ENCODE data around the gene FANCC.

The FANCC gene

GRCh38 chr9:95086564-95086955 is 230.9 kb downstream of the FANCC start:
- DNase-seq (ENCODE audit: low read depth, low spot score): peak; percentile 88

DNA sequence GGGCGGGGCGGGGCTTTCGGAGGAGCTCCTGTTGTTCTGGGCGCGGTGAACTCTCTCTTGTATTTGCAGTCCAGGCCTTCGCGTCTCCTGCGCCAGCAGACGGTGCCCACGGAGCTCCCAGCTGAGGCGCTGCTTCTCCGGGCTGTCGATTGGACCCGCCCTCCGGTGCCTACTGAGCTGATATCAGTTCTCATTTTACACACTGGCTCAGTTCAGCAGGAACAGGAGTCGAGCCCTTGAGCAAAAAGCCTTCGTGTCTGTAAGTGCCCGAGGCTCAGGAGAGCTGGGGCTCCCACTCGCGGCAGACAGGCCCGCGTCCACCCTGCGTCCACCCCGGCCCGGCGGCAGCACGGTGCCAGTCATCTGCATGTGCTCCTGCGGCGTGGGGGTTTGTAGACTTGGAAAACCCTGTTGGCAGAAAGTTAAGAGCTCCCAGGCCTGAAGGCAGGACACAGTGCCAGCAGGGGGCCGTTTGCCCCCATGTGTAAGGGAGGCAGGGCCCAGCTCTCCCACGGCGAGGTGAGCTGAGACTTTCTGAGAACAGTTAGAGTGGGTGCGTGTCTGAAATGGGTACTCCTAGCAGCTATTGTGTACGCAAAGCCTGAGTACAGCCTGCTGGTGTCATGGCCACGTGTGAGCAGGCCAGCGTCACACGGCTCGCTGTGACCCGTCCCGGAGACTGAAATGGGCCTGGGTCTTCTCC is 231.5 kb downstream of the FANCC start:
- DNase-seq (ENCODE audit: low read depth, low spot score): no peak

DNA sequence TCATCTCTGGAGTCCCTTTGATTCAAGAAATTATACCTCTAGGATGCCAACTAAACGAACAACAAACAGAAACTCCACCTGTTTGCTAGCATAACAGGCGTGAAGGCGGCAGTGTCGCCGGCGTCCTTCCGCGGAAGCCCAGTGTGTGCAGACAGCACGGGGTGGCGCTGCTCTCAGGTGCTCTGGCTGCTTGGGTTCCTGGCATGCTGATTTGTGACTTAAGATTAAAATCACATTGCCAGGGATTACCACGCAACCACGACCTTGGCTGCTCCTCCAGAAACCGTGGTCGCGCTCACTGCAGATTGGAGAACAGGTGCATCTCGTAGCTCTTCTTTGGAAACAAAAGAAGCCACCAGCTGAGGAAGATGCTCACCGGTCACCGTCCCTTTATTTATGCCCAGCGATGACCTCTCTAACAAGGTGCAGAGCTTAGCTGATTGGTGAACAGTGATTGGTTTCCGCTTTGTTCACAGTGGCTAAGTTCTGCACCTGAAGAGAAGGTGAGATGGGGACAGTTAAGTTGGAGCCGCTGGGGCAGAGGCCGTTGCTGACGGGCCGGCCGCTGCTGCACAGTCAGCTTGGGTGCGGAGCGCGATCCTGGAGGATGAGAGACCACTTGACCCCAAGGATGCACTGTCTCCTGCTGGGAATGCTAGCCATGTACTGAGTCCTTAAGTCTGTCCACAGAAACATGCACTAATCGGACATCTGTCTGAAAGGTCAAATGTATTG is 232.3 kb downstream of the FANCC start:
- no peak for DNase-seq (ENCODE audit: low read depth, low spot score)

DNA sequence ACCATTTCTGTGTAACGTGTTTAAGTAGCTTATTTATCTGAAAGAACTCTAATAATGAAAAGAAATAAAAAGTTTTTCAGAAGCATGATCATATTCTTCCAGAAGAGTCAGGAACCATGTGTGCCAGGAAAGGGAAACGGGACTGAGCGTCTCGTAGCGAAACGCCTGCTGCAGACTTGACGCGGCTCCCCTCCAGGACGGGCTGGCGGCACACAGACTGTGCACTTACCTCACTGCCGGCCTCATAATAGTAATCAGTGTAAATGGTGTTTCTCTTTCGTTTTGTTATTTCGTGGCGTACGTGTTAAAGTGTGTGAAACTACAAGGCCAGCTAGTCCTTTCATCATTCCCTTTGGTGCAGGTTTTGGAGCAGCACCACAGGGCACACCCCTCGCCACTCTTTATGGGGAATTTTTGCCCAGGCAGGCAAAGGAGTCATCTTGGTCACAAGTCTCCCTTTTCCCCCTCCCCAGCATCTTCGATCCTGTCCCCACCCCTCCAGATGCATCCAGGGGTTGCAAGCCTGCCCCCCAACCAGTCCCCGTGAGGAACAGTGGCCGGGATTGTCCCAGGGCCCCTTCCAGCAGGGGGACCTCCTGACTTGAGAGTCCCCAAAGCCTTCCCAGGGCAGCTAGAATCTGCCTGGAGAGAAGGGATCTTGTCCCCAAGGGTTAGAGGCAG is 233.1 kb downstream of the FANCC start:
- no peak for DNase-seq (ENCODE audit: low read depth, low spot score)

DNA sequence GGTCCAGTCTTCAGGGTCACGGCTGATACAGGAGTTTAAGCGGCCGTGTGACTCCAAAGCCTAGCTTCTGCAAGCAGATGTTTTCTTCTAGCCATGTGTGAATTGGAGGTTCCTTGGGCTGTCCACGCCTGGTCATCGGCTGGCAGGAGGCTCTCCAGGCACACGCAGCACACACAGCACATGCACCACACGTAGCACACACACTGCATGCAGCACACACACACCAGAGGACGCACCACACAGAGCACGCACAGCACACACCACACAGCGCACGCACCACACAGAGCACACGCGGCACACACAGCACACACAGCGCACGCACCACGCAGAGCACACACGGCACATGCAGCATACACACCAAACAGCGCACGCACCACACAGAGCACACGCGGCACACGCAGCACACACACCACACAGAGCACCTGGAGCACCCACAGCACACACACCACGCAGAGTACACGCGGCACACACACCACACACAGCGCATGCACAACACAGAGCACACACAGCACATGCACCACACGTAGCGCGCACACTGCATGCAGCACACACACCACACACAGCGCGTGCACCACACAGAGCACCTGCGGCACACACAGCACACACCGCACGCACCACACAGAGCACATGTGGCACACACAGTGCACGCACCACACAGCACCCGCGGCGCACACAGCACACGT is 234.3 kb downstream of the FANCC start:
- no peak for DNase-seq (ENCODE audit: low read depth, low spot score)

DNA sequence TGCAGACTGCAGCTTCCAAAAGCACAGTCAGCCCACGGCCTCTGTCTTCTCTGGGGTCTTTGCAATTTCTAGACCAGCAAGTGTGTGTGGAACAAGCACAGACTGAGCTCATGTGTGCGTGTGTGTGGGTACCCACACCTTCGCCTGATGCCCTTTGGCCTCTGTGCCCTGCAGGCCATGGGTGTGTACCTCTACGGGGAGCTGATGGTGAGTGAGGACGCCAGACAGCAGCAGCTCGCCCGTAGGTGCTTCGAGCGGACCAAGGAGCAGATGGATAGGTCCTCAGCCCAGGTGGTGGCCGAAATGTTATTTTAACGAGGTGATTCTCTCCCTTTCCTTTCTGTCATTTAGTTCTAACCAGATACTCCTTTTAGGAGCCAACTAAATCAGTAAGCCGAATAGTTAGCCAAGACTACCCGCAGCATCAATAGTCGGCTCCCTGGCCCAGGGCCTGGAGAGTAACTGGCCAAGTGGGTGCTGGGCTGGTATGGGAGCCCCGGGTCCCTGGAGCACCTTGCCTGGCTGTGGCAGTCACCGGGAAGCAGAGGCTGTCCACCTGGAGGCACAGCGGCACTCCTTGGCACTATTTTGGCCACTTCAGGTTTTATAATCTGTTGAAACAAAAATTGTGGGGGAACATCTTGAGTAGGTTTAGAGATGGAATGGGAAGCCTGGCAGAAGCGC is 235.0 kb downstream of the FANCC start:
- DNase-seq (ENCODE audit: low read depth, low spot score): no peak

DNA sequence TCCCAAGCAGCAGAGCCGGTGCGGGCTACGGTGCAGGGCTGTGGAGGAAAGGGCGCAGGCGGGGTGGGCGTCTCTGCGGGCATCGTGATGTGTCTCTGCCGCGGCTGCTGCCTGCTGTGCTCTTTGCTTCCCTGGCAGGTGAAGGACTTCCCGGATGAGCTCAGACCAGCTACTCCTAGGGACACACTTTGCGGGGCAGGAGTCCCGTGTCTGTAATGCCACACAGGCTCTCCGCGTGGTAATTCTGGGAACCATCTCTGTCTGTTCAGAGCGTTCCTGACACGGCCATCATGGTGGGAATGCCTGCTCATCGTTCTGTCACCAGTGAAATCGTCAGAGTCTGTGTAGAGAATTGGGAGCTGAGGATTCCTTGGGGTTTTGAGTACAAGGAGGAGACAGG is 235.5 kb downstream of the FANCC start:
- no peak for DNase-seq (ENCODE audit: low read depth, low spot score)

GRCh38 chr9:95080961-95081647 is 236.4 kb downstream of the FANCC start:
- DNase-seq (ENCODE audit: low read depth, low spot score): no peak

GRCh38 chr9:95079461-95079860 is 238.0 kb downstream of the FANCC start:
- no peak for DNase-seq (ENCODE audit: low read depth, low spot score)

- peak; percentile 86 for DNase-seq (ENCODE audit: low read depth, low spot score)
Observed at GRCh38 chr9:95078939-95079338, 238.6 kb downstream of the FANCC start.

DNA sequence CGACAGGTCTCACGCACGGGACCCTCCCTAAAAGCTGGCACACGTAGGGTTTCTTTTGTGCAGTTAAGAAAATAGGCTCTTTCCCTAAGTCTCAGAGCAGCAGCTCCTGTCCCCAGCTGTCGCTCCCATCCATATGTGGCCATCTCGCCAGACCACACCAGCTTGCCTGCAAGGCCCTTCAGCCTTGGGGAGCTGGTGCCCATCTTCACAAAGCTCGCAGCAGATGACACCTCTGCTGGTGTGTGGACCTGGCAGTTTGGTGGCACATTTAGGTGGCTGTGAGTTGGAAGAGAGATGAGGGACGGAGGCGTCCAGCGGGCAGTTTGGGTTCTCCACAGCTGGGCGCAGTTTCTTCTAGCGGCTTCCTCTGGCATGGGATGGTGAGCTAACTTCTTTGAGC is 239.0 kb downstream of the FANCC start:
- no peak for DNase-seq (ENCODE audit: low read depth, low spot score)

GRCh38 chr9:95077766-95078370 is 239.6 kb downstream of the FANCC start:
- no peak for DNase-seq (ENCODE audit: low read depth, low spot score)

- DNase-seq (ENCODE audit: low read depth, low spot score): no peak
Observed at GRCh38 chr9:95077053-95077765, 240.3 kb downstream of the FANCC start.

DNA sequence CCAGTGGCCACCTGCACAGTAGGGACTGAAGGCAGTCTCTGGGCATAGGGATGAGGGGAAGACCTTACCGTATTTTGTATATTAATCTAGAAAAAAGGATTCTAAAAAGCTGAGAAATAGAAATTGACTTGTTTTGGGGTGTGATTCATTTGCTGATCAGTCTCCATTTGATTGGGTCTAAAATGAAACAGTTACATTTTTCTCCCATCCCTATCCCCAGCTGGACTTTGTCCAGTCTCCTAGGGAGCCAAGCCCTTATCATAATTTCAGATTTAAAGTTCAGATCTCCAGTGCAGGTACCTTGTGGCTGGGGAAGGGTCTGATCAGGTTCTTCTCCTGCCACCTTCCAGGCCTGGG is 240.8 kb downstream of the FANCC start:
- no peak for DNase-seq (ENCODE audit: low read depth, low spot score)

DNA sequence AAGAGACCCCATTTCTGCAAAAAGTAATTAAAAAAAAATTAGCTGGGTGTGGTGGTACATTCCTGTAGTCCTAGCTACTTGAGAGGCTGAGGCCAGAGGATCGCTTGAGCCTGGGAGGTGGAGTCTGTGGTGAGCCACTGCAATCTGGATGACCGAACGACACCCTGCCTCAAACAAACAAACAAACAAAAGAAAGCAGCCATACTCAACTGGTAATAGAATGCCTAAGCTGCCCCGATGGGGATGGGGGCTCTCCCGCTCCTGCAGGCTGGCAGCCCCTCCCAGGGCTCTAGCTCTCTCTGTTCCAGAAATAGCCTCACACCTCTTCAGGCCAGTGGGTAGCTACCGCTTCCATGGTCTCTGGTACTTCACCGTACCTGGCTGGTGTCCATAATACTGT is 241.8 kb downstream of the FANCC start:
- DNase-seq (ENCODE audit: low read depth, low spot score): no peak

- DNase-seq (ENCODE audit: low read depth, low spot score): no peak
Observed at GRCh38 chr9:95074632-95075031, 242.9 kb downstream of the FANCC start.

- DNase-seq (ENCODE audit: low read depth, low spot score): no peak
Observed at GRCh38 chr9:95073918-95074317, 243.6 kb downstream of the FANCC start.

DNA sequence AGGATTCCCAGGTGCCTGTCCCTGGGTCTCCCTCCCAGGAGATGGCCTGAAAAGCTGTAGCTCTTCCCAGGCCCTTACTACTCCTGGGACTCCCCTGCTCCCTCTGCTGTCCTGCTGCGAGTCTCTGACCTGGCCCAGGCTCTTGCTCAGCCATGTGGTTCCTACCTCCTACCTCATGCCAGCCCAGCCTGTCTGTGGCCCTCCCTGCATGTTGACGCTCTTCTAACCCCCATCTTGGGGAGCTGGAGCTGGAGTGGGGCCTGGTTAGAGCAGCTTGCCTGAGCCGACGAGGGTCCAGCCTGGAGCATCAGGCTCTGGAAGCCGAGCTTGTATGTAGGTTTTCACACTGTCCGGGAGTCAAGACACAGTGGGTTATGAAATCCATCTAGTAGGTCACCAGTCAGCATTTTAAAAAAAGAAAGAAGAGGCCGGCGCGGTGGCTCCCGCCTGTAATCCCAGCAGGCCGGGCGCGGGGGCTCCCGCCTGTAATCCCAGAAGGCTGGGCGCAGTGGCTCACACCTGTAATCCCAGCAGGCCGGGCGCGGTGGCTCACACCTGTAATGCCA is 244.4 kb downstream of the FANCC start:
- DNase-seq (ENCODE audit: low read depth, low spot score): peak; percentile 59

DNA sequence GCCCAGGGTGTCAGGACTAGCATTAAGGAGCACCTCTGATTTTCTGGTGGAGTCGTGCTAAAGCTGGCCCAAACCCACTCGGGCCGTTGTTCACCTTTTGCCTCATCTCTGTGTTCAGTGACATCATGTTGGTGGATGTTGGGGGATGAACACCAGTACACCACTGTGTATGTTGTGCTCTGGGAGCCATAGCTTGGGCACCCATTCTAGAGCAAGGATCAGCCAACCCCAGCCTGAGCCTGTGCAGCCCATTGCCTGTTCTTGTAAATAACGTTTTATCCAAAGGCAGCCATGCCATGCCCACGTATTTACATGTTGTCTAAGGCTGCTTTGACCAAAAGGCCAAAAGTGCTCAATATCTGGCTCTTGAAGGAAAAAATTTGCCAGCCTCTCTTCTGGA is 245.6 kb downstream of the FANCC start:
- DNase-seq (ENCODE audit: low read depth, low spot score): no peak

DNA sequence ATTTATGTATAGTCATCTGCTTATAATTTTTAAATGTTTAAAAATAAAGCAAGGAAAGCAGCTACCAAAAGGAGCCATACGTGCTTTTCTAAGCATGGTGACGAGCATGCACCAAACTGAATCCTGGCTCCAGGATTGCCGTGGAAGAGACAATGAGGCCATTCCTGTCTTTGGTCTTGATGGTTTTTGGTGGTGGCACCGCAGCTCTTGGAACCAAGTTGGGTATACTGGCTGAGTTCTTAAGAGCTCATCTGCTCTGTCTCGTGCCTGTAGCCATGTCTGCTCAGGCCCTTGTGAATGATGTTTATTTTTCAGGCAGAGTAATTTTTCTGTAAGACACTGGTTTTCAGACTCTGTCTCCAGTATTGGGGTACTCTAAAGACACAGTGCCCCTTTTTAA is 246.1 kb downstream of the FANCC start:
- DNase-seq (ENCODE audit: low read depth, low spot score): no peak

All from ELF-1 (cell line).